ENCODE data around the gene DPP3. TPM values are rescaled to one million over a fixed set of nuclear protein-coding genes. Genes with fewer than 3 reads are reported as not detected.

The DPP3 gene
- total and polyA plus RNA-seq, 4 donors = 10.9 to 41.0 (median 27.3) TPM

- H3K27ac ChIP-seq (ENCODE audit: low read depth in 1 of 2, low read length in 2 of 2) = no peak overlapping the region
- no peak for DNase-seq (ENCODE audit: low spot score)
- H3K4me1 ChIP-seq (ENCODE audit: control insufficient read depth in 4 of 4, insufficient read depth in 4 of 4, low read length in 3 of 4) = no peaks in the 10 kb centered on the region
- no peak overlapping the region for H3K4me3 ChIP-seq (ENCODE audit: low read depth in 1 of 3, low read length in 3 of 3)
- H3K27me3 ChIP-seq (ENCODE audit: control insufficient read depth in 4 of 4, insufficient read depth in 4 of 4, low read length in 3 of 4) = no peaks in the 10 kb centered on the region
- WGBS = 93% methylated on average over 14 of the region's 14 CpGs
- no peaks in the 10 kb centered on the region for H3K9me3 ChIP-seq (ENCODE audit: control insufficient read depth in 4 of 4, low read length in 3 of 4)
- TF ChIP-seq, protein P1, sequence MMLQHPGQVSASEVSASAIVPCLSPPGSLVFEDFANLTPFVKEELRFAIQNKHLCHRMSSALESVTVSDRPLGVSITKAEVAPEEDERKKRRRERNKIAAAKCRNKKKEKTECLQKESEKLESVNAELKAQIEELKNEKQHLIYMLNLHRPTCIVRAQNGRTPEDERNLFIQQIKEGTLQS (IDR thresholded peaks at IDR 0.05) = no peak
- TF ChIP-seq, protein P2, sequence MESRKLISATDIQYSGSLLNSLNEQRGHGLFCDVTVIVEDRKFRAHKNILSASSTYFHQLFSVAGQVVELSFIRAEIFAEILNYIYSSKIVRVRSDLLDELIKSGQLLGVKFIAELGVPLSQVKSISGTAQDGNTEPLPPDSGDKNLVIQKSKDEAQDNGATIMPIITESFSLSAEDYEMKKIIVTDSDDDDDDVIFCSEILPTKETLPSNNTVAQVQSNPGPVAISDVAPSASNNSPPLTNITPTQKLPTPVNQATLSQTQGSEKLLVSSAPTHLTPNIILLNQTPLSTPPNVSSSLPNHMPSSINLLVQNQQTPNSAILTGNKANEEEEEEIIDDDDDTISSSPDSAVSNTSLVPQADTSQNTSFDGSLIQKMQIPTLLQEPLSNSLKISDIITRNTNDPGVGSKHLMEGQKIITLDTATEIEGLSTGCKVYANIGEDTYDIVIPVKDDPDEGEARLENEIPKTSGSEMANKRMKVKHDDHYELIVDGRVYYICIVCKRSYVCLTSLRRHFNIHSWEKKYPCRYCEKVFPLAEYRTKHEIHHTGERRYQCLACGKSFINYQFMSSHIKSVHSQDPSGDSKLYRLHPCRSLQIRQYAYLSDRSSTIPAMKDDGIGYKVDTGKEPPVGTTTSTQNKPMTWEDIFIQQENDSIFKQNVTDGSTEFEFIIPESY (IDR thresholded peaks at IDR 0.05) = no peak
- TF ChIP-seq TAF1 (conservative IDR thresholded peaks at IDR 0.05) (no peak), RAD21 (IDR thresholded peaks at IDR 0.05) (no peak), CTCF (IDR thresholded peaks at IDR 0.05; ENCODE audit: low read depth, low read length, missing input control) (no peak), YY1 (IDR thresholded peaks at IDR 0.05) (no peak), SP1 (IDR thresholded peaks at IDR 0.05) (no peak), REST (IDR thresholded peaks at IDR 0.05) (no peak)
- TF ChIP-seq, protein P3, sequence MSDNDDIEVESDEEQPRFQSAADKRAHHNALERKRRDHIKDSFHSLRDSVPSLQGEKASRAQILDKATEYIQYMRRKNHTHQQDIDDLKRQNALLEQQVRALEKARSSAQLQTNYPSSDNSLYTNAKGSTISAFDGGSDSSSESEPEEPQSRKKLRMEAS (IDR thresholded peaks at IDR 0.05) = no peak
- peaks cover 6 to 43% (median 9%) of the 10 kb centered on the region in 4 donors for H3K36me3 ChIP-seq (ENCODE audit: control insufficient read depth in 4 of 4, insufficient read depth in 3 of 4, low read depth in 1 of 4, low read length in 3 of 4)
- H3K9ac ChIP-seq (ENCODE audit: low read depth in 1 of 2, low read length in 2 of 2) = no peak overlapping the region
These were observed 14.7 kb downstream of the DPP3 start for GRCh38 chr11:66494935-66495334.

- DNase-seq (ENCODE audit: low spot score) = no peak
- H3K9ac ChIP-seq (ENCODE audit: low read depth in 1 of 2, low read length in 2 of 2) = no peak overlapping the region
- H3K27me3 ChIP-seq (ENCODE audit: control insufficient read depth in 4 of 4, insufficient read depth in 4 of 4, low read length in 3 of 4) = no peaks in the 10 kb centered on the region
- no peak overlapping the region for H3K27ac ChIP-seq (ENCODE audit: low read depth in 1 of 2, low read length in 2 of 2)
- TF ChIP-seq, protein P3 (IDR thresholded peaks at IDR 0.05) = no peak
- no peak for TF ChIP-seq SP1 (IDR thresholded peaks at IDR 0.05)
- no peak for TF ChIP-seq REST (IDR thresholded peaks at IDR 0.05)
- TF ChIP-seq, protein P2 (IDR thresholded peaks at IDR 0.05) = no peak
- no peak for TF ChIP-seq FOXA1 (IDR thresholded peaks at IDR 0.05)
- TF ChIP-seq CTCF (IDR thresholded peaks at IDR 0.05; ENCODE audit: low read depth, low read length, missing input control) = no peak
- no peak for TF ChIP-seq NR2F2 (IDR thresholded peaks at IDR 0.05)
- no peak for TF ChIP-seq YY1 (IDR thresholded peaks at IDR 0.05)
- TF ChIP-seq TAF1 (conservative IDR thresholded peaks at IDR 0.05) = no peak
- no peak for TF ChIP-seq RXRA (IDR thresholded peaks at IDR 0.05)
- TF ChIP-seq, protein P1 (IDR thresholded peaks at IDR 0.05) = no peak
- H3K4me3 ChIP-seq (ENCODE audit: low read depth in 1 of 3, low read length in 3 of 3) = no peak overlapping the region
- H3K4me1 ChIP-seq (ENCODE audit: control insufficient read depth in 4 of 4, insufficient read depth in 4 of 4, low read length in 3 of 4) = no peaks in the 10 kb centered on the region
- H3K36me3 ChIP-seq (ENCODE audit: control insufficient read depth in 4 of 4, insufficient read depth in 3 of 4, low read depth in 1 of 4, low read length in 3 of 4) = peaks cover 6 to 42% (median 10%) of the 10 kb centered on the region in 4 donors
- WGBS = 96% methylated on average over 17 of the region's 17 CpGs
- H3K9me3 ChIP-seq (ENCODE audit: control insufficient read depth in 4 of 4, low read length in 3 of 4) = no peaks in the 10 kb centered on the region
These were observed 15.2 kb downstream of the DPP3 start for GRCh38 chr11:66495401-66495854.
